Activated CD4-positive, alpha-beta T cell treated with anti-CD3 and anti-CD28 coated beads, Interleukin-2, amount 50 U/mL, for 24 hours (primary cell): ENCODE data around the gene CCNT1.
"Not testable (repeated sequence)": the region's sequence is repeated elsewhere in the genome, so short reads cannot be mapped to it uniquely, and the experiment has no call there.

Source experiments
- DNase-seq, 2 donors: peaks; one replicate each; pipeline ENCODE4 v3.0.0-alpha.2; 2020; ENCODE audit warnings: low read depth in 1 of 2, low spot score in 1 of 2

Gene CCNT1

GRCh38 chr12:48641752-48642555 is 74.6 kb downstream of the CCNT1 start:
- DNase-seq, result not testable (repeated sequence)

GRCh38 chr12:48640854-48641253 is 75.7 kb downstream of the CCNT1 start:
- no peak for DNase-seq

DNA sequence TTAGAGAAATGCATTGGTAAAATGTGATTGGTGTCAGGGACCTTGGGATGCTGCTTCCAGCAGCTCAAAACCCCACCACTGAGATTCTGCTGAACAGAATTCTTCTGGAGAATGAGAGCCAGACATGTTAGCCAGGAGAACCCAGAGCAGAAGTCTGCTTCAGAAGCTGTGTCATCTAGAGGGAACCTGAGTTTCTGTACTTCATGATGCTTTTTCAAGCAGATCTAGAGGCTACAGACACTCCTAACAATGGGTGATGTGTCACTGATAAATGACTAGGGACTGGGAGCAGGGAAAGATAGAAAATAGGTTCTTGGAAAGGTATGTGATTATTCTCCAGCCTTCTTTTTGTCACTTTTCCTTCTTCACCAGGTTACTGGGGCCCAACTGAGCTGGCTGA is 76.1 kb downstream of the CCNT1 start:
- no peak for DNase-seq
